IMR-90 (cell line): ENCODE measurements around the gene CCDC137. TPM values are rescaled to one million over a fixed set of nuclear protein-coding genes. Genes with fewer than 3 reads are reported as not detected.
A peak's percentile ranks its signal among the peaks of the same experiment; 100 is the strongest.

Experiments
- ATAC-seq: fragments of 200-7000 bp; cut with Tn5 transposase; 2 replicates; pipeline ENCODE4 v1.9.1; 2020; ENCODE audit warnings: low read depth, mild to moderate bottlenecking, moderate library complexity
- BruUV-seq: library from RNA; stranded (reverse); fragments of 400-500 nt; replicated peaks from 2 replicates; lab custom pipeline; 2021; lab: Mats Ljungman, UMichigan
- CTCF ChIA-PET: fragments of 300-600 bp; formaldehyde crosslinking; extraction: SDS; loops from one replicate; lab custom pipeline; 2021; ENCODE audit warnings: antibody characterized with exemption; lab: Yijun Ruan, JAX
- POLR2A ChIA-PET: fragments of 300-600 bp; sonication (Branson Sonifier 250); formaldehyde crosslinking; loops from one replicate; lab custom pipeline; 2022; ENCODE audit warnings: antibody characterized with exemption; ENCODE audit not compliant: unreplicated experiment; lab: Charles Lee
- DNase-seq: peaks from one replicate; pipeline ENCODE4 v3.0.0; 2013
- H2AFZ ChIP-seq: replicated peaks from 2 replicates; pipeline ENCODE3; 2013; ENCODE audit warnings: low read length, mild to moderate bottlenecking; ENCODE audit not compliant: poor library complexity
- H2AK5ac ChIP-seq: 2 replicates; pipeline ENCODE4 v1.6.1; 2013; ENCODE audit warnings: low read depth, low read length, inconsistent platforms
- H2AK9ac ChIP-seq: replicated peaks from 2 replicates; pipeline ENCODE3; 2013; ENCODE audit warnings: mild to moderate bottlenecking, low read depth, low read length, moderate library complexity; ENCODE audit not compliant: poor library complexity
- H2BK120ac ChIP-seq: 2 replicates; pipeline ENCODE4 v1.6.1; 2013; ENCODE audit warnings: low read depth, low read length, inconsistent platforms
- H2BK15ac ChIP-seq: 3 replicates; pipeline ENCODE4 v1.6.1; 2013; ENCODE audit warnings: low read depth, low read length, inconsistent platforms
- H2BK20ac ChIP-seq: 2 replicates; pipeline ENCODE4 v1.6.1; 2013; ENCODE audit warnings: low read depth, mild to moderate bottlenecking, inconsistent platforms, low read length, moderate library complexity
- H2BK5ac ChIP-seq: 2 replicates; pipeline ENCODE4 v1.6.1; 2013; ENCODE audit warnings: mild to moderate bottlenecking, low read depth, low read length, inconsistent platforms; ENCODE audit not compliant: poor library complexity, severe bottlenecking
- H3K14ac ChIP-seq: replicated peaks from 2 replicates; pipeline ENCODE4 v1.6.1; 2013; ENCODE audit warnings: low read depth, low read length, inconsistent platforms
- H3K18ac ChIP-seq: 2 replicates; pipeline ENCODE4 v1.6.1; 2013; ENCODE audit warnings: low read depth, low read length, control low read depth
- H3K23ac ChIP-seq: 2 replicates; pipeline ENCODE4 v1.6.1; 2013; ENCODE audit warnings: low read depth, low read length, inconsistent platforms
- H3K27ac ChIP-seq: 2 replicates; pipeline ENCODE4 v1.5.1; 2013; ENCODE audit warnings: mild to moderate bottlenecking, control low read depth, low read length; ENCODE audit not compliant: insufficient read depth
- H3K27me3 ChIP-seq: 2 replicates; pipeline ENCODE4 v1.6.1; 2013; ENCODE audit warnings: low read length; ENCODE audit not compliant: control insufficient read depth, insufficient read depth
- H3K36me3 ChIP-seq: 2 replicates; pipeline ENCODE4 v1.6.1; 2013; ENCODE audit warnings: low read length, mixed read lengths; ENCODE audit not compliant: control insufficient read depth, insufficient read depth
- H3K4ac ChIP-seq: 2 replicates; pipeline ENCODE4 v1.6.1; 2013; ENCODE audit warnings: low read depth, low read length, inconsistent platforms
- H3K4me1 ChIP-seq: 2 replicates; pipeline ENCODE4 v1.6.1; 2013; ENCODE audit warnings: low read length, mixed read lengths; ENCODE audit not compliant: control insufficient read depth, insufficient read depth
- H3K4me2 ChIP-seq: 2 replicates; pipeline ENCODE4 v1.6.1; 2013; ENCODE audit warnings: low read depth, mild to moderate bottlenecking, control low read depth, low read length, moderate library complexity
- H3K4me3 ChIP-seq: 2 replicates; pipeline ENCODE4 v1.5.1; 2013; ENCODE audit warnings: low read depth, mild to moderate bottlenecking, control low read depth, low read length, moderate library complexity; ENCODE audit not compliant: insufficient read depth
- H3K56ac ChIP-seq: 2 replicates; pipeline ENCODE4 v1.6.1; 2013; ENCODE audit warnings: low read length, inconsistent platforms; ENCODE audit not compliant: insufficient read depth; ENCODE audit errors: extremely low read depth
- H3K79me1 ChIP-seq, 2 experiments: 2 replicates each; pipeline ENCODE4 v1.6.1; 2013; ENCODE audit warnings: low read length in 2 of 2, inconsistent platforms in 1 of 2, low read depth in 1 of 2
- H3K9ac ChIP-seq: 2 replicates; pipeline ENCODE4 v1.6.1; 2013; ENCODE audit warnings: low read depth, low read length, control low read depth
- H3K9me1 ChIP-seq: 2 replicates; pipeline ENCODE4 v1.6.1; 2013; ENCODE audit warnings: low read length, inconsistent platforms; ENCODE audit not compliant: insufficient read depth
- H3K9me3 ChIP-seq: 2 replicates; pipeline ENCODE4 v1.6.1; 2013; ENCODE audit warnings: low read length; ENCODE audit not compliant: control insufficient read depth, insufficient read depth
- H4K20me1 ChIP-seq: 2 replicates; pipeline ENCODE4 v1.6.1; 2013; ENCODE audit warnings: low read length, inconsistent platforms; ENCODE audit not compliant: insufficient read depth
- H4K5ac ChIP-seq: 2 replicates; pipeline ENCODE4 v1.6.1; 2013; ENCODE audit warnings: mild to moderate bottlenecking, low read depth, low read length, control low read depth
- H4K8ac ChIP-seq, 2 experiments: 2 replicates each; pipeline ENCODE4 v1.6.1; 2013; ENCODE audit warnings: low read depth in 2 of 2, low read length in 2 of 2, control low read depth in 1 of 2, inconsistent platforms in 1 of 2
- H4K91ac ChIP-seq: 2 replicates; pipeline ENCODE4 v1.6.1; 2013; ENCODE audit warnings: low read depth, low read length, inconsistent platforms; ENCODE audit not compliant: insufficient read depth
- ELK1 ChIP-seq: fragments of 150-350 bp; IDR thresholded peaks from 2 replicates; pipeline ENCODE4 v1.6.1; 2016; ENCODE audit warnings: low read depth, mild to moderate bottlenecking, low read length, moderate library complexity, borderline replicate concordance
- MAZ ChIP-seq: IDR thresholded peaks from 2 replicates; pipeline ENCODE4 v1.6.1; 2012; ENCODE audit warnings: low read depth, mild to moderate bottlenecking, low read length, improper control_type of control experiment, moderate library complexity, borderline replicate concordance
- RCOR1 ChIP-seq: IDR thresholded peaks from 2 replicates; pipeline ENCODE4 v1.6.1; 2012; ENCODE audit warnings: mild to moderate bottlenecking, low read length, improper control_type of control experiment; ENCODE audit not compliant: insufficient replicate concordance
- WGBS, 2 experiments: methylation state at CpG; one replicate each; pipeline versions ENCODE4 v1.1.5 to v1.1.7; 2013; ENCODE audit warnings: missing lambda C conversion rate in 2 of 2; ENCODE audit not compliant: insufficient read length in 1 of 2; ENCODE audit errors: extremely low coverage in 2 of 2; 5-methylcytosine and 5-hydroxymethylcytosine counted together
- dilution Hi-C: fragments of 300-500 bp; cut with HindIII; formaldehyde crosslinking; loops from one replicate; pipeline ENCODE4 v1.14.3; 2018; ENCODE audit warnings: low sequenced_read_pairs; ENCODE audit not compliant: unreplicated experiment
- in situ Hi-C: fragments of 300-500 bp; cut with MboI; formaldehyde crosslinking; loops from 3 replicates; pipeline ENCODE4 v1.14.3; 2019; ENCODE audit warnings: low sequenced_read_pairs, inconsistent platforms, mixed read lengths
- intact Hi-C: fragments of 100-400 bp; cut with micrococcal nuclease; formaldehyde crosslinking; loops from 2 replicates; pipeline ENCODE4 v1.10.0; 2022
- polyA plus RNA-seq, 3 experiments: library from polyadenylated mRNA; depleted of rRNA; stranded (reverse); fragments of >200 nt; gene quantifications; 2 replicates each; pipeline ENCODE4 v1.2.3, GENCODE V29; 2012; ENCODE audit warnings: low replicate concordance in 1 of 3
- total RNA-seq: library from RNA; depleted of rRNA; stranded (reverse); fragments of >200 nt; gene quantifications from 2 replicates; pipeline ENCODE4 v1.2.3, GENCODE V29; 2012

The CCDC137 gene
- total and polyA plus RNA-seq, 2 of the 4 experiments (the other 2 are of a cell fraction), result 7.5 to 18.4 TPM

GRCh38 chr17:81651692-81652091 is 14.8 kb upstream of the CCDC137 start:
- Histone ChIP-seq H3K4me2 (no peak overlapping the region), H2AFZ (peak overlapping the region; percentile 89)

More at GRCh38 chr17:81651692-81652091, 14.8 kb upstream of the CCDC137 start:
- DNase-seq, result peak; percentile 93
- Histone ChIP-seq H2BK20ac (no peak overlapping the region), H3K56ac (no peak overlapping the region), H2BK5ac (peak overlapping the region; percentile 74), H2AK5ac (peak overlapping the region; percentile 95), H3K9me3 (peaks cover 8% of the 10 kb centered on the region; the same call in 1 of the 2 replicates), H4K8ac (peak overlapping the region in 1 of 2 experiments; percentile 69; a peak in 3 of 4 replicates), H3K36me3 (no peaks in the 10 kb centered on the region), H3K23ac (no peak overlapping the region), H3K4me3 (no peak overlapping the region), H3K27ac (no peak overlapping the region), H3K9ac (no peak overlapping the region), H3K4ac (peak overlapping the region; percentile 87), H3K4me1 (peaks cover 6% of the 10 kb centered on the region), H3K9me1 (peaks cover 12% of the 10 kb centered on the region), H2BK120ac (peak overlapping the region; percentile 91; the same call in 1 of the 2 replicates), H3K79me1 (no peaks in the 10 kb centered on the region; a peak in 1 of 4 replicates), H4K91ac (peak overlapping the region; percentile 90; the same call in 1 of the 2 replicates), H2BK15ac (no peak overlapping the region), H3K14ac (no peak overlapping the region), H3K27me3 (peaks cover 19% of the 10 kb centered on the region), H4K20me1 (peaks cover 3% of the 10 kb centered on the region; the same call in 1 of the 2 replicates), H4K5ac (no peak overlapping the region), H3K18ac (no peak overlapping the region), H2AK9ac (peak overlapping the region; percentile 96)
- TF ChIP-seq RCOR1 (peak; percentile 56), MAZ (peak; percentile 51; the same call in 1 of the 2 replicates), ELK1 (no peak)
- no TSS peak for BruUV-seq
- WGBS, 2 experiments, result 96% methylated on average over 4 of the region's 10 CpGs; no CpG with 5 or more reads in 1 of the 2 experiments
- intact Hi-C loops, result no loop called here
- CTCF ChIA-PET, result no interaction called here
- POLR2A ChIA-PET, result no interaction called here
- in situ Hi-C loops, result no loop called here
- dilution Hi-C loops, result no loop called here
- peak; percentile 91 for ATAC-seq
